ENCODE data around the gene SRRM4. TPM values are rescaled to one million over a fixed set of nuclear protein-coding genes. Genes with fewer than 3 reads are reported as not detected.

The SRRM4 gene, protein sequence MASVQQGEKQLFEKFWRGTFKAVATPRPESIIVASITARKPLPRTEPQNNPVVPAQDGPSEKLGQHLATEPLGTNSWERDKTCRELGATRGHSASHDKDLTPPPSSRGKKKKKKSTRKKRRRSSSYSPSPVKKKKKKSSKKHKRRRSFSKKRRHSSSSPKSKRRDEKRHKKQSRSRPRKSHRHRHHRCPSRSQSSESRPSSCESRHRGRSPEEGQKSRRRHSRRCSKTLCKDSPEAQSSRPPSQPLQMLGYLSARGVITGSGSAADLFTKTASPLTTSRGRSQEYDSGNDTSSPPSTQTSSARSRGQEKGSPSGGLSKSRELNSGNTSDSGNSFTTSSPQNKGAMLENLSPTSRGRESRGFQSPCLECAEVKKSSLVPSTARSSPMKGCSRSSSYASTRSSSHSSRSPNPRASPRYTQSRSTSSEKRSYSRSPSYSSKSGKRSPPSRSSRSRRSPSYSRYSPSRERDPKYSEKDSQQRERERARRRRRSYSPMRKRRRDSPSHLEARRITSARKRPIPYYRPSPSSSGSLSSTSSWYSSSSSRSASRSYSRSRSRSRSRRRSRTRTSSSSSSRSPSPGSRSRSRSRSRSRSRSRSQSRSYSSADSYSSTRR
- not detected for total RNA-seq

DNA sequence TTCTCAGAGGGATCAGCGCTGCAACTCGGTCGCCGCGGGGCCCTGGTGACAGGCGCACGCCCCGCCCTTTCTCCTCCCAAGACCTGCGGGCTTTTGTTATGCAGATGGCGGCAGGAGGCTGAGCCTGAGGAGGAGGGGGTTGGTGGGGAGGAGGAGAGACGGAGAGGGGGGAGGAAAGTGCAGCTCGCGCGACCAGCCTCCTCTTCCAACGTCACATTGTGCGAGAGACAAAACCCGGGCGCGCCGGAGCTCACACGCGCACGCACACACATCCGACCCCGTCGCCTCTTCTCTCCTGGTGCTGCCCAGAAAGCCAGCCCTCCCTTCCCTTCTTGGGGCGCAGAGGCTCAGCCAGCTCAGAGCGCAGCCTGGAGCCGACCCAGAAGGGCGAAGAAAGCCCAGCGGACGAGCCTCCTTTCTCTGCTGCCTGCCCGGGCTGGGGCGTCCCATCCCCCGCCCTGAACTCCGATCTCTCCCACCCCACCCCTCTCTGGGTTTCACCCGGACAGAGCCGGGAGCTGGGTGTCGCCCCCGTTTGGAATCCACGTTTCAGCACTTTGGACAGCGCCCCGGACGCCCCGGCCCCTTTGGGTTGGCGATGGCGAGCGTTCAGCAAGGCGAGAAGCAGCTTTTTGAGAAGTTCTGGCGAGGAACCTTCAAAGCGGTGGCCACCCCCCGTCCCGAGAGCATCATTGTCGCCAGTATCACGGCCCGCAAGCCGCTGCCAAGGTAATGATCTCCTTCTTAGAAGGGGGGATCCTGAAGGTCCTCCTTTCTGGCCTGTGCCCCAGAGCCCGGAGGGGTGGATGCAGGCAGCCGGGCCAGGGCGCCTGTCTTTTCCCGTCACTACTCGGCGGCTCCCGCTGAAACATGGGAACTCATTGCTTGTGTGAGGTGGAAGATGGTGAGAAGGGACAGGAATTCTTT is at the start of gene SRRM4:
SRRM4 (plus strand) TSS at position 257 of the 927 bp plus-strand sequence; CDS start at position 599, 342 bp downstream.
- Mint-ChIP-seq H3K4me3 (no peak within 1 kb of the TSS), H3K4me1 (no peaks in the 10 kb centered on the region), H3K27me3 (peaks cover 29% of the 10 kb centered on the region), H3K9me3 (ENCODE audit: low read depth) (no peaks in the 10 kb centered on the region), H3K36me3 (no peaks in the 10 kb centered on the region), H3K27ac (no peak within 1 kb of the TSS)
- ATAC-seq (no peak), DNase-seq (no peak)
- CTCF ChIA-PET: no interaction called here

DNA sequence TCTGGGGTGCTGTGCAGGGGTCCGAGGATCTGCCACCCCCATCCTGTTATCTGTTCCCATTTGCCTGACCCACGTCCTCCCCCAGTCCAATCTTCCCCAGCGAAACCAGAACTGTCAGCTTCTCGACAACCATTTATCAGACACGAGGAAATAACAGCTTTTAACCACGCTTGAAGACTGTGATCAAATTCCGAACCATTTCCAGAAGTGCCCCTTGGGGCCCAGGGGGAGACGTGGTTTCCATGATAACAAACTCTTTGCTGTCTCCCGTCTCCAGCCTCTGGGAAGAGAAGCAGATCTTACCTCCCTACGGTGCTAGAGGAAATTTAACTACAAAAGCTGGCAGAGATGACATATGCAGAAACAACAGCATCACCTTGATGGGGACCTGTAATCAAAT is 35.1 kb upstream of the SRRM4 start:
- CTCF ChIA-PET: no interaction called here
- Mint-ChIP-seq H3K9me3 (ENCODE audit: low read depth) (peaks cover 2% of the 10 kb centered on the region), H3K4me3 (no peak overlapping the region), H3K4me1 (no peaks in the 10 kb centered on the region), H3K27ac (no peak overlapping the region), H3K36me3 (no peaks in the 10 kb centered on the region), H3K27me3 (no peaks in the 10 kb centered on the region)
- no peak for DNase-seq
- ATAC-seq: no peak

GRCh38 chr12:118958520-118958919 is 22.8 kb upstream of the SRRM4 start:
- CTCF ChIA-PET: no interaction called here
- no peak for ATAC-seq
- Mint-ChIP-seq H3K36me3 (no peaks in the 10 kb centered on the region), H3K4me3 (no peak overlapping the region), H3K4me1 (no peaks in the 10 kb centered on the region), H3K27ac (no peak overlapping the region), H3K9me3 (ENCODE audit: low read depth) (no peaks in the 10 kb centered on the region), H3K27me3 (no peaks in the 10 kb centered on the region)
- DNase-seq: no peak

GRCh38 chr12:118959348-118959747 is 22.0 kb upstream of the SRRM4 start:
- Mint-ChIP-seq H3K36me3 (no peaks in the 10 kb centered on the region), H3K27me3 (no peaks in the 10 kb centered on the region), H3K9me3 (ENCODE audit: low read depth) (no peaks in the 10 kb centered on the region), H3K4me1 (no peaks in the 10 kb centered on the region), H3K27ac (no peak overlapping the region), H3K4me3 (no peak overlapping the region)
- CTCF ChIA-PET: no interaction called here
- DNase-seq: no peak
- no peak for ATAC-seq

DNA sequence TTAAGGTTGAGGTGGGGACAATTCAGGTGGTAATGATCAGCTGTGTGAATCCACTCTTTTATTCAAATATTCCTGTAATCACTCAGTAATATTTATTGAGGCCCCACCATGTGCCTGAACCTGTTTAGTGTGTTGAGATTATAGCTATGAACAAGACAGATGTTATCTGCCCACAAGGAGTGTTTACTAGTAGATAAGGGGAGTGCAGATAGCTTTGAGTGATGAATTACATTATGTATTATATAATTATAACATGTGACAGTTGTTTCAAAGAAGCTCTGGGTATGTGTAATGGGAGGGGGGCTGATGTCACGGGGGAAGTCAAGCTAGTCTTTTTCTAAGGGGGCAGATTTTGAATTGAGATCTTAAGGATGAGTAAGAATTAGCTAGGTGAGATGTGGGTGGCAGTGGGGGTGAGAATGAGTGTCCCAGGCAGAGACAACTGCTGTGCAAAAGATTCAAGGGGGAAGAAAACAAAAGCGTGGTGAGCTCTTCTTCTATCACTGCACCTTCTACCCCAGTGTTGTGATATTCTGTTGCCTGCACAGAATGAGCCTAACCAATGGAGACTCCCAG is 21.3 kb upstream of the SRRM4 start:
- no peak for DNase-seq
- no peaks in the 10 kb centered on the region for H3K36me3 Mint-ChIP-seq
- H3K27ac Mint-ChIP-seq: no peak overlapping the region
- H3K9me3 Mint-ChIP-seq (ENCODE audit: low read depth): no peaks in the 10 kb centered on the region
- ATAC-seq: no peak
- H3K4me1 Mint-ChIP-seq: no peaks in the 10 kb centered on the region
- H3K27me3 Mint-ChIP-seq: no peaks in the 10 kb centered on the region
- CTCF ChIA-PET: no interaction called here
- H3K4me3 Mint-ChIP-seq: no peak overlapping the region

- Mint-ChIP-seq H3K36me3 (no peaks in the 10 kb centered on the region), H3K4me1 (no peaks in the 10 kb centered on the region), H3K4me3 (no peak overlapping the region), H3K9me3 (ENCODE audit: low read depth) (no peaks in the 10 kb centered on the region), H3K27me3 (no peaks in the 10 kb centered on the region), H3K27ac (no peak overlapping the region)
- ATAC-seq: no peak
- CTCF ChIA-PET: no interaction called here
- no peak for DNase-seq
Observed at GRCh38 chr12:118960865-118961264, 20.5 kb upstream of the SRRM4 start.

DNA sequence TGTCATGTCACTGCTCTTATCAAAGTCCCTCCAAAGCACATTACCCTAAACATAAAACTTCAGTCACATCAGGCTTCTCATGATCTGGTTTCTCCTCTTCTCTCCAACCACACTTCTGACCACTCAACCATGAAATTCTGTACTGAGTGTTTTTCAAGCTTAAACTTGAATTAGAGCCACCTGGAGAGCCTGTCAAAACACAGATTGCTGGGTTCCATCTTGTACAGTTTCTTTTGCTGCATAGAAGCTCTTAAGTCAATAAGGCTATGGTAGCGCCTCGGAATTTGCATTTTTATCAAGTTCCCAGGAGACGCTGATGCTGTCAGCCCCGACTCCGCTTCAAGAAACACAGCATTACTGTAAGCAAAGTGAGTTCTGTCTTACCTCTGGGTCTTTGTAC is 16.4 kb upstream of the SRRM4 start:
- Mint-ChIP-seq H3K4me3 (no peak overlapping the region), H3K4me1 (no peaks in the 10 kb centered on the region), H3K36me3 (no peaks in the 10 kb centered on the region), H3K27ac (no peak overlapping the region), H3K9me3 (ENCODE audit: low read depth) (peaks cover 3% of the 10 kb centered on the region), H3K27me3 (no peaks in the 10 kb centered on the region)
- DNase-seq (no peak), ATAC-seq (no peak)
- CTCF ChIA-PET: no interaction called here

GRCh38 chr12:118970856-118971255 is 10.5 kb upstream of the SRRM4 start:
- DNase-seq (no peak), ATAC-seq (no peak)
- Mint-ChIP-seq H3K4me1 (no peaks in the 10 kb centered on the region), H3K9me3 (ENCODE audit: low read depth) (peaks cover 3% of the 10 kb centered on the region), H3K27me3 (no peaks in the 10 kb centered on the region), H3K36me3 (no peaks in the 10 kb centered on the region), H3K4me3 (no peak overlapping the region), H3K27ac (no peak overlapping the region)
- CTCF ChIA-PET: no interaction called here

GRCh38 chr12:118972982-118973381 is 8.4 kb upstream of the SRRM4 start:
- no peaks in the 10 kb centered on the region for H3K36me3 Mint-ChIP-seq

GRCh38 chr12:118979763-118980406 is 1.5 kb upstream of the SRRM4 start:
- no peaks in the 10 kb centered on the region for H3K9me3 Mint-ChIP-seq (ENCODE audit: low read depth)
- DNase-seq: peak; percentile 40
- H3K27ac Mint-ChIP-seq: no peak overlapping the region
- H3K27me3 Mint-ChIP-seq: peaks cover 29% of the 10 kb centered on the region
- no peak for ATAC-seq
- H3K36me3 Mint-ChIP-seq: no peaks in the 10 kb centered on the region
- H3K4me1 Mint-ChIP-seq: no peaks in the 10 kb centered on the region
- CTCF ChIA-PET: interaction anchor here (1.2 kb wide), 1 partner anchor 12 kb away, joined by 3 read pairs; no protein-coding TSS in a partner anchor
- no peak overlapping the region for H3K4me3 Mint-ChIP-seq

More at GRCh38 chr12:118972982-118973381, 8.4 kb upstream of the SRRM4 start:
- H3K4me3 Mint-ChIP-seq: no peak overlapping the region
- H3K4me1 Mint-ChIP-seq: no peaks in the 10 kb centered on the region
- DNase-seq (no peak), ATAC-seq (no peak)
- no peaks in the 10 kb centered on the region for H3K9me3 Mint-ChIP-seq (ENCODE audit: low read depth)
- H3K27me3 Mint-ChIP-seq: no peaks in the 10 kb centered on the region
- H3K27ac Mint-ChIP-seq: no peak overlapping the region
- CTCF ChIA-PET: no interaction called here

GRCh38 chr12:118980407-118981014 is 830 bp upstream of the SRRM4 start:
- no peaks in the 10 kb centered on the region for H3K36me3 Mint-ChIP-seq
- H3K27ac Mint-ChIP-seq: no peak overlapping the region
- no peak overlapping the region for H3K4me3 Mint-ChIP-seq
- H3K4me1 Mint-ChIP-seq: no peaks in the 10 kb centered on the region
- DNase-seq (no peak), ATAC-seq (no peak)
- CTCF ChIA-PET: no interaction called here
- H3K27me3 Mint-ChIP-seq: peaks cover 29% of the 10 kb centered on the region
- H3K9me3 Mint-ChIP-seq (ENCODE audit: low read depth): no peaks in the 10 kb centered on the region

GRCh38 chr12:118982302-118982701 is 961 bp downstream of the SRRM4 start:
- H3K9me3 Mint-ChIP-seq (ENCODE audit: low read depth): no peaks in the 10 kb centered on the region
- H3K4me3 Mint-ChIP-seq: no peak overlapping the region
- no peak overlapping the region for H3K27ac Mint-ChIP-seq
- ATAC-seq: no peak
- CTCF ChIA-PET: no interaction called here
- no peak for DNase-seq
- no peaks in the 10 kb centered on the region for H3K4me1 Mint-ChIP-seq
- no peaks in the 10 kb centered on the region for H3K36me3 Mint-ChIP-seq
- peaks cover 29% of the 10 kb centered on the region for H3K27me3 Mint-ChIP-seq
